ENCODE data around the gene AGBL4.
"Not testable (repeated sequence)": the region's sequence is repeated elsewhere in the genome, so short reads cannot be mapped to it uniquely, and the experiment has no call there.

The AGBL4 gene

DNA sequence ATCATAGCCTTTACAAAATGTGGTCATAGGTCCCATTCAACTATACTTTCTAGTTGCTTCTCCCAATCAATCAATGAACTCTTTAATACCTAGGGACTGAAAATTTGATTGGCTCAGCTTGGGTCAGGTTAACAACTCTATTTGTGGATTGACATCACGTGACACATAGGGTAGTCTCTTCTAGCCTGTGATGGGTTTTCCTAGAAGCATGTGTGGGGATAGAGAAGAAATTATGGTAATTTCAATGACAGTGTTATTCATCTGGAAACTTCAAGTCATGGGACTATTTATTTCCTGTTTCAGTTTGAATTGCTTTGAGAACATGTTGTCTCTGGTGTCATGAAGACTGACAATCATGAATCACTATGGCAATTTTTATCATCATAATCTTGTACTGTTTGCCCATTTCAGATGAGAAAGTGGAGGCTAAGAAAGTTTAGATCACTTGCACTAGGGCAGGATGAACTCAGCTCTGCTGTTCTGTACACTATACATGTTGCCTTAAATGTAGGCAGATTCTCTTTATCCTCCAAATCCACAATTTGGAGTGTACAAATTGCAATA is 717.2 kb downstream of the AGBL4 start:
- DNase-seq (ENCODE audit: low read depth in 2 of 2) = no peak

DNA sequence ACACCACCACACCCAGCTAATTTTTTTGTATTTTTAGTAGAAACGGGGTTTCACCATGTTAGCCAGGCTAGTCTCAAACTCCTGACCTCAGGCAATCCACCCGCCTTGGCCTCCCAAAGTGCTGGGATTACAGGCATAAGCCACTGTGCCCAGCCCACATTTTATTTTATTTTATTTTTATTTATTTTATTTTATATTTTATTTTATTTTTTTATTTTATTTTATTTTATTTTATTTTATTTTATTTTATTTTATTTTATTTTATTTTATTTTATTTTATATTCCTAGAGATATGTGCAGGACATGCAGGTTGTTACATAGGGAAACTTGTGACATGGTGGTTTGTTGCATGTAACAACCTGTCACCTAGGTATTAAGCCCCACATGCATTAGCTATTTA is 721.4 kb downstream of the AGBL4 start:
- DNase-seq (ENCODE audit: low read depth in 2 of 2) = not testable (repeated sequence)

DNA sequence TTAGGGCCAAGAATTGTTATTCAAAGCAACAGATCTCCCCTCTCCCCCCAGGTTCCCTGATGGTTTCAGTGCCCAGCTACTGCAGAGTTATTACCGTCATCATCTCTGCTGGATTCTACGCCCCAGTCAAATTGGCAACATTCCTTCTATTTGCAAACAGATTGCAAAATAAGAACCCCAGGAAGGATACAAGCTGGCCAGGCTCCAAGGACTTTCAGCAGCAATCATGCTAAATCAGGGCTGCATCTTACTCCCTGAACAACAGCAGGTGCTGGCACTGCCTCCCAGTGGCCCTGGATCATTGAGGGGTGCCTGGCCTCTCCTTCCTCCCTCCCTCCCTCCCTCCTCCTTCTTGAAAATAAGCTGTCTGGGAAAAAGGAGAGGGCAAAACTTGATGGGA is 725.5 kb downstream of the AGBL4 start:
- DNase-seq (ENCODE audit: low read depth in 2 of 2) = no peak

DNA sequence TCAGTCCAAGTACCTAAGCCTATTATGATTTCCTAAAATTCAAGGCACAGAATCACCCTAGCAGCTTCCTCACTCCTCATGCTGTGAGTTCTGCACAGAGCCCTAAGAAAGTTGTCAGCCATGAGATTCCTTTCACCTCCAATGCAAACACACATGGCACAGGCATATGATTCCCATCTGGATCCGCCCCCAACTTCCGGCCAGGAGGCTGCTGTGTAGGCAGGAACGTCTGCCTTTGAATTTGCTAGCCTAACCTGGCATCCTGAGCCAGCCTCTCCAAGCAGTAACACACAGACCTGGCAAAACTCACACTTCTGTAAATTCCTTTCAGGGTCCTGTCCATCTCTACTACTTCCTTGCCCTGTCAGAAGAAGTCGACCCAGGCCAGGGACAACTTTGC is 726.0 kb downstream of the AGBL4 start:
- DNase-seq (ENCODE audit: low read depth in 2 of 2) = no peak

GRCh38 chr1:49294539-49294938 is 729.2 kb downstream of the AGBL4 start:
- no peak for DNase-seq (ENCODE audit: low read depth in 2 of 2)

GRCh38 chr1:49293016-49293415 is 730.7 kb downstream of the AGBL4 start:
- no peak for DNase-seq (ENCODE audit: low read depth in 2 of 2)

DNA sequence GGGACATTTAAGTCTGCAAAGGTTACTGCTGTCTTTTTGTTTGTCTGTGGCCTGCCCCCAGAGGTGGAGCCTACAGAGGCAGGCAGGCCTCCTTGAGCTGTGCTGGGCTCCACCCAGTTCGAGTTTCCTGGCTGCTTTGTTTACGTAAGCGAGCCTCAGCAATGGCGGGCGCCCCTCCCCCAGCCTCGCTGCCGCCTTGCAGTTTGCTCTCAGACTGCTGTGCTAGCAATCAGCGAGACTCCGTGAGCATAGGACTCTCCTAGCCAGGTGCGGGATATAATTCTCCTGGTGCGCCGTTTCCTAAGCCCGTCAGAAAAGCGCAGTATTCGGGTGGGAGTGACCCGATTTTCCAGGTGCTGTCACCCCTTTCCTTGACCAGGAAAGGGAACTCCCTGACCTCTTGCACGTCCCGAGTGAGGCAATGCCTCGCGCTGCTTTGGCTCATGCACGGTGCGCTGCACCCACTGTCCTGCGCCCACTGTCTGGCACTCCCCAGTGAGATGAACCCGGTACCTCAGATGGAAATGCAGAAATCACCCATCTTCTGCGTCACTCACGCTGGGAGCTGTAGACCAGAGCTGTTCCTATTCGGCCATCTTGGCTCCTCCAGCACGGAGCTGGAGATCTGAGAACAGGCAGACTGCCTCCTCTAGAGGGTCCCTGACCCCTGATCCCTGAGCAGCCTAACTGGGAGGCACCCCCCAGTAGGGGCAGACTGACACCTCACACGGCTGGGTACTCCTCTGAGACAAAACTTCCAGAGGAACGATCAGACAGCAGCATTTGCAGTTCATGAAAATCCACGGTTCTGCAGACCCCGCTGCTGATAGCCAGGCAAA is 766.3 kb downstream of the AGBL4 start:
- DNase-seq (ENCODE audit: low read depth in 2 of 2) = not testable (repeated sequence)

- DNase-seq (ENCODE audit: low read depth in 2 of 2) = no peak
These were observed 770.8 kb downstream of the AGBL4 start for GRCh38 chr1:49252917-49253316.

- DNase-seq (ENCODE audit: low read depth in 2 of 2) = no peak
These were observed 772.6 kb downstream of the AGBL4 start for GRCh38 chr1:49251019-49251784.

DNA sequence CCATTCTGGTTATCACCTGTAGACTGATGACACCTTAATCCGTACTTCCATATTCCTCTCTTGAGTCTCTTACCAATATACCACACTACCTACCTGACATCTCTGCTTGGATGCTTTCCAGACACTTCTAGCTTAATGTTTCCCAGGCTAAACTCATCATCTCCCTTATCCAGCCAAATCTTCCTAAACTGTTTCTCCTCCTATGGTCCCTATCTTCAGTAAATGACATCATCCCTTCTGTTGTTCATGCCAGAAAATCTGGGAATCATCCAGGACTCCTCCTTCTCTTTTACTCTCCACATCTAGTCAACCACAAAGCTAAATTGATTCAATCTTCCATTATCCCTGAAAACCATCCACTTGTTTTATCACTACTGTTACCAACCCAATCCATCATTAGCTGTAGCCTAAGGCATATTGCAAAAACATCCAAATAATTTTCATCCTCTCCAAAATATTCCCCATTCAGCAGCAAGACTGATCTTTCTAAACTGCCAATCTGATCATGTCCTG is 783.0 kb downstream of the AGBL4 start:
- no peak for DNase-seq (ENCODE audit: low read depth in 2 of 2)

- no peak for DNase-seq (ENCODE audit: low read depth in 2 of 2)
These were observed 788.8 kb downstream of the AGBL4 start for GRCh38 chr1:49234988-49235387.

GRCh38 chr1:49229555-49229954 is 794.2 kb downstream of the AGBL4 start:
- DNase-seq (ENCODE audit: low read depth in 2 of 2) = no peak

DNA sequence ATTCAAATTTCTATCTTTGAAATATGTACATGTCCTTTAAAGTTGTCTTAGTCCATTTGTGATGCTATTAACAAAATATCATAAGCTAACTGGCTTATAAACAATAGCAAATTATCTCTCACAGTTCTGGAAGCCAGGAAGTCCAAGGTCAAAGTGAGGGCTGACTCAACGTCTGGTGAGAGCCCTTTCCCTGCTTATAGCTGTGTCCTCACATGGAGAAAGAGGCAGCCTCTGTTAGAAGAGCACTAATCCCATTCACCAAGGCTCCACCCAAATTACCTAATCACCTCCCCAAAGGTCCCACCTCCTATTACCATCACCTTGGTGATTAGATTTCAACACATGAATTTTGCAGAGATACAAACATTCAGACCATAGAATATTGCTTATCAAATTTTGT is 797.0 kb downstream of the AGBL4 start:
- DNase-seq (ENCODE audit: low read depth in 2 of 2) = no peak

DNA sequence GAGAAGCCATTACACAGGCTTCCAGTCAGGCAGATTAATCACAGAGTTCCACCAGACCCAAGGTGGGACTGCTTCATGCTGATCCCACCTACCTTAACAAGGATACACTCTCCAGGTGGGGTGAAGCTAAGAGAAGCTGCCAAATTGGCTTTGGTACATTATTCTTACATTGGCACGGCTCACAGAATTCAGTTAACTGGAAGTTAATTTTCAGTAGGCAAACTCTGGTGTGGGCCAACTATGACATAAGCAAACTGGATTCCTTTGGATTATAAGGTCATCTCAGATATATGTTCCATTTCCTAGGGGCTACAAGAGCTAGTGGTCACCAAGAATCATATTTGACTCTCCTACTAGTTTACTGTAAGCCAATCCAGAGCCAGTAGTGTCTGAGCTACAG is 798.3 kb downstream of the AGBL4 start:
- DNase-seq (ENCODE audit: low read depth in 2 of 2) = no peak

- DNase-seq (ENCODE audit: low read depth in 2 of 2) = no peak
These were observed 810.5 kb downstream of the AGBL4 start for GRCh38 chr1:49213301-49213700.

GRCh38 chr1:49208712-49209111 is 815.0 kb downstream of the AGBL4 start:
- no peak for DNase-seq (ENCODE audit: low read depth in 2 of 2)

- no peak for DNase-seq (ENCODE audit: low read depth in 2 of 2)
These were observed 819.0 kb downstream of the AGBL4 start for GRCh38 chr1:49204720-49205119.

- no peak for DNase-seq (ENCODE audit: low read depth in 2 of 2)
These were observed 823.0 kb downstream of the AGBL4 start for GRCh38 chr1:49200738-49201137.

DNA sequence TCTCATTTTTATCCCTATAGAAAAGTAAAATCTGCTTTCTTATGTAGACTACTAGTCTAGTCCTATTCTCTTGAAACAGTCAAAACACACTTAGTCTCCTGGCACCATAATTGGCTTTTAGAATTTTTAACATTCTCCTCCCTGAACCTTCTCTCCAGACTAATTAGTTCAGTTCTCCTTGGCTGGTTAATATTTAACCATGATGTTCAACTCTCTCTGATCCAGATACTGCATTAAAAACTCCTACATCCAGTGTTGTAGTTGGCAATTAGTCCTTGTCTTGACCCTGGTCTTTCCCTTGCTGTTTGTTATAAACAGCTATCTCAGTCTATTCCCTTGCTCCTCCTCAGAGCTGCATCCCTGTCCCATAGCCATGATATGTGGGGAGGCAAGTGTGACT is 824.2 kb downstream of the AGBL4 start:
- no peak for DNase-seq (ENCODE audit: low read depth in 2 of 2)

DNA sequence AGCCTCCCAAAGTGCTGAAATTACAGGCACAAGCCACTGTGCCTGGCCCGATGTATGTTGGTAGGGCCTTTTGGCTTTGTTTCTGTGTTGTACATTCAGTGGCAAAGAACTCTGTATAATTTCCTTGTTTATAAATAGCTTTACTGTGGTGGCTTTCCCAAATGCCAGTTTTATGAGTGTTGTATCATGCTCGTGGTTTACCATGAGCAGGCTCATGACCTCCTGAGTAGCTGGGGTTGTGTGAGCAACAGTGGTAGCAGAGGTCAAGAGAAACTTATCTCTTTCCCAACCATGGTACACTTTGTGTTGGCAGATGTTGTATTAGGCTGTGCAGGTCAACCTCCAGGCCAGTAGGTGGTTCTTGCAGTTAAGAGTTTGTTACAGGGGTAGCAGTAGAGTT is 826.7 kb downstream of the AGBL4 start:
- DNase-seq (ENCODE audit: low read depth in 2 of 2) = no peak

DNA sequence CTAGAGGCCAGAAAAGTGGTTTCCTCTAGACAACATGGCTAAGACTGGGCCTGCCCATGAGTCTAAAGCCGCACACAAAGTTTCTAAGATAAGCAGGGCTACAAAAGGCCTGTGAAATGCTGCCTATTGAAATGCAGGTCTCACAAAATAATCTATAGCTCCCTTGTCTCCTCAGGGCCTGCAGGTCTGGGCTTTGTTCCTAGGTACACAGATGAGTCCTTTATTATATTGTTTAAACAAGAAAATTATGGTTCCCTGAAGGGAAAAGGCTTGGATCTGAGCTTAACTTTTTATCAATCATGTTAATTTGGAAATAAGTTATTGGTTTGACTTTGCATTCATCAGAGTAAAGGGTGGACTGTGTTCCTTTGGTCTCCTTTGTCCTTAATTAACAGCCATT is 833.6 kb downstream of the AGBL4 start:
- DNase-seq (ENCODE audit: low read depth in 2 of 2) = no peak

- DNase-seq (ENCODE audit: low read depth in 2 of 2) = no peak
These were observed 836.7 kb downstream of the AGBL4 start for GRCh38 chr1:49187056-49187455.

Data from stimulated activated CD4-positive, alpha-beta T cell treated with anti-CD3 and anti-CD28 coated beads, Interleukin-1b, Interleukin-23, amount 100 ng/mL, for 1 hour (primary cell).